DMS79 (cell line): ENCODE data around the gene NET1.

Experiments used
- DNase-seq: peaks from one replicate; lab custom pipeline; 2025; lab: John Stamatoyannopoulos, UW

Gene NET1

GRCh38 chr10:5502571-5503476 lies 90.5 kb downstream of the NET1 start:
- no peak for DNase-seq

- DNase-seq, result peak; percentile 71
These were observed 91.1 kb downstream of the NET1 start for GRCh38 chr10:5503477-5503835.

- no peak for DNase-seq
These were observed 92.1 kb downstream of the NET1 start for GRCh38 chr10:5504146-5505072.

- no peak for DNase-seq
These were observed 93.9 kb downstream of the NET1 start for GRCh38 chr10:5506246-5506645.

- no peak for DNase-seq
These were observed 94.6 kb downstream of the NET1 start for GRCh38 chr10:5506751-5507648.

GRCh38 chr10:5507649-5508131 lies 95.3 kb downstream of the NET1 start:
- no peak for DNase-seq

GRCh38 chr10:5508161-5508604 lies 95.8 kb downstream of the NET1 start:
- DNase-seq, result no peak
